SH-SY5Y (cell line): ENCODE data around the gene ALDH1B1.

ENCODE experiments used
- GATA2 ChIP-seq: IDR thresholded peaks from 2 replicates; pipeline ENCODE4 v1.6.1; 2011; ENCODE audit warnings: mild to moderate bottlenecking, low read depth, low read length
- GATA3 ChIP-seq: IDR thresholded peaks from 2 replicates; pipeline ENCODE4 v1.6.1; 2011; ENCODE audit warnings: low read depth, mild to moderate bottlenecking, low read length, moderate library complexity

DNA sequence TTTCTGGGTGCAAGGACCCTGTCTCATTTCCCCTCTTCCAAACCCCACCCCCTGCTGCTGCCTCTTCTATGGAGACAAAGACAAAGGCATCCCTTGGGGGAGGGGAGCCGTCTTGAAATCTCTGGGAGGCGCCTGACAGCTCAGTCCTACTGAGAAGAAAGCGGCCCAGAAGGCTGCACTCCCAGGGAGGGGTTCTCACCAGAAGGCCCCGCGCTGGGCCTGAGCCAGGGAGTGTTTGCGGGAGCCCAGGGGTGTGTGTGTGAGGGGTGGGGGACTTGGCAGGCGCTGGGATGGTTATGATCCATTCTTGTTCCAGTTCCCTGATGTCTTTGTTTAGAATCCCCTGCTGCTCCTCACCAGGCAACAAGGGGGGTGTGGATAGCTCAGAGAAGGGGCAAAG, 45.7 kb upstream of the ALDH1B1 start:
- TF ChIP-seq GATA2 (no peak), GATA3 (no peak)
